Mesenchymal stem cell (in vitro differentiated cells and primary cell): ENCODE measurements around the gene MASP2.
"Not testable (repeated sequence)": the region's sequence is repeated elsewhere in the genome, so short reads cannot be mapped to it uniquely, and the experiment has no call there.

Experiments
- DNase-seq: peaks from one replicate; pipeline ENCODE4 v3.0.0-alpha.2; 2013
- H2AFZ ChIP-seq: one replicate; pipeline ENCODE4 v1.6.1; 2013; ENCODE audit warnings: low read depth, mild to moderate bottlenecking, control low read depth, inconsistent platforms, low read length, moderate library complexity
- H2AK5ac ChIP-seq: 2 replicates; pipeline ENCODE4 v1.6.1; 2013; ENCODE audit warnings: low read length, moderate library complexity, mild to moderate bottlenecking, inconsistent platforms; ENCODE audit not compliant: severe bottlenecking
- H2BK120ac ChIP-seq: one replicate; pipeline ENCODE4 v1.6.1; 2013; ENCODE audit warnings: low read depth, mild to moderate bottlenecking, inconsistent platforms, low read length, moderate library complexity
- H2BK12ac ChIP-seq, 2 experiments: one replicate each; pipeline ENCODE4 v1.6.1; 2013; ENCODE audit warnings: inconsistent platforms in 2 of 2, low read length in 2 of 2, mild to moderate bottlenecking in 2 of 2, moderate library complexity in 2 of 2, control low read depth in 1 of 2
- H2BK15ac ChIP-seq: one replicate; pipeline ENCODE4 v1.6.1; 2013; ENCODE audit warnings: mild to moderate bottlenecking, low read depth, inconsistent platforms; ENCODE audit not compliant: poor library complexity, severe bottlenecking
- H2BK5ac ChIP-seq: 2 replicates; pipeline ENCODE4 v1.6.1; 2013; ENCODE audit warnings: low read depth, mild to moderate bottlenecking, low read length, control low read depth, inconsistent platforms; ENCODE audit not compliant: poor library complexity, severe bottlenecking
- H3K14ac ChIP-seq, 2 experiments: one replicate each; pipeline ENCODE4 v1.6.1; 2013; ENCODE audit warnings: inconsistent platforms in 2 of 2, low read length in 2 of 2, control low read depth in 1 of 2, mild to moderate bottlenecking in 1 of 2, moderate library complexity in 1 of 2
- H3K18ac ChIP-seq, 2 experiments: one replicate each; pipeline ENCODE4 v1.6.1; 2013; ENCODE audit warnings: inconsistent platforms in 2 of 2, low read length in 2 of 2, control low read depth in 1 of 2, low read depth in 1 of 2, mild to moderate bottlenecking in 1 of 2
- H3K23ac ChIP-seq, 2 experiments: one replicate each; pipeline ENCODE4 v1.6.1; 2013; ENCODE audit warnings: inconsistent platforms in 2 of 2, low read length in 2 of 2, mild to moderate bottlenecking in 2 of 2, moderate library complexity in 2 of 2, control low read depth in 1 of 2
- H3K27ac ChIP-seq: 2 replicates; pipeline ENCODE4 v1.5.1; 2013; ENCODE audit warnings: mild to moderate bottlenecking, moderate library complexity, low read length, control low read depth, inconsistent platforms; ENCODE audit not compliant: poor library complexity, severe bottlenecking
- H3K27me3 ChIP-seq, 2 experiments: 2 replicates each; pipeline versions ENCODE4 v1.6.1 to v1.7.0; 2013; ENCODE audit warnings: low read length in 2 of 2, mild to moderate bottlenecking in 2 of 2, moderate library complexity in 2 of 2, control low read depth in 1 of 2, inconsistent platforms in 1 of 2; ENCODE audit not compliant: control insufficient read depth in 1 of 2, insufficient read depth in 1 of 2
- H3K36me3 ChIP-seq, 2 experiments: 2 replicates each; pipeline versions ENCODE4 v1.6.1 to v1.7.0; 2013; ENCODE audit warnings: low read length in 2 of 2, control low read depth in 1 of 2, inconsistent platforms in 1 of 2, low read depth in 1 of 2, mild to moderate bottlenecking in 1 of 2; ENCODE audit not compliant: insufficient read depth in 2 of 2, control insufficient read depth in 1 of 2
- H3K4ac ChIP-seq, 2 experiments: one replicate each; pipeline ENCODE4 v1.6.1; 2013; ENCODE audit warnings: inconsistent platforms in 2 of 2, low read length in 2 of 2, mild to moderate bottlenecking in 2 of 2, moderate library complexity in 2 of 2, control low read depth in 1 of 2, low read depth in 1 of 2
- H3K4me1 ChIP-seq: 2 replicates; pipeline ENCODE4 v1.6.1; 2013; ENCODE audit warnings: low read depth, low read length, control low read depth; ENCODE audit not compliant: control insufficient read depth, insufficient read depth
- H3K4me2 ChIP-seq: 2 replicates; pipeline ENCODE4 v1.6.1; 2013; ENCODE audit warnings: low read length, mild to moderate bottlenecking, inconsistent platforms; ENCODE audit not compliant: poor library complexity, severe bottlenecking
- H3K4me3 ChIP-seq, 2 experiments: 2 replicates each; pipeline versions ENCODE4 v1.5.1 to v1.7.0; 2013; ENCODE audit warnings: low read length in 2 of 2, mild to moderate bottlenecking in 2 of 2, control low read depth in 1 of 2, low read depth in 1 of 2; ENCODE audit not compliant: insufficient read depth in 1 of 2
- H3K79me1 ChIP-seq: replicated peaks from 2 replicates; pipeline ENCODE4 v1.6.1; 2013; ENCODE audit warnings: mild to moderate bottlenecking, control low read depth, low read length, inconsistent platforms; ENCODE audit not compliant: poor library complexity, severe bottlenecking
- H3K9ac ChIP-seq: 2 replicates; pipeline ENCODE4 v1.7.0; 2013; ENCODE audit warnings: mild to moderate bottlenecking, low read length, moderate library complexity
- H3K9me3 ChIP-seq: 2 replicates; pipeline ENCODE4 v1.7.0; 2013; ENCODE audit warnings: mild to moderate bottlenecking, low read length; ENCODE audit not compliant: control insufficient read depth
- H4K8ac ChIP-seq: one replicate; pipeline ENCODE4 v1.6.1; 2013; ENCODE audit warnings: inconsistent platforms, mild to moderate bottlenecking, low read length, moderate library complexity
- H4K91ac ChIP-seq: one replicate; pipeline ENCODE4 v1.6.1; 2013; ENCODE audit warnings: mild to moderate bottlenecking, low read length, inconsistent platforms
- WGBS: methylation state at CpG from one replicate; pipeline ENCODE4 v1.1.7; 2013; ENCODE audit warnings: mixed read lengths; 5-methylcytosine and 5-hydroxymethylcytosine counted together

MASP2 gene

DNA sequence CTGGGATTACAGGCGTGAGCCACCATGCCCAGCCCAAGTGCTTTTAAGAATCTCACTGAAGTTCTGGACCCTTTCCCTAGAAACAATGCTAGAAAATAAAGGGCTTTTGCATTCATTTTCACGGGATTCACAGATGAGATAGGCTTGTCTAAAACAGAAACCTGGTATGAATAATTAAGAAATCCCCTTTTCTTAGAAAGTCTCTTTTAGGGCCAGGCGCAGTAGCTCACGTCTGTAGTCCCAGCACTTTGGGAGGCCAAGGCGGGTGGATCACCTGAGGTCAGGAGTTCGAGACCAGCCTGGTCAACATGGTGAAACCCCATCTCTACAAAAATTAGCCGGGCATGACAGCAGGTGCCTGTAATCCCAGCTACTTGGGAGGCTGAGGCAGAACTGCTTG lies 26.4 kb upstream of the MASP2 start:
- not testable (repeated sequence) for H3K4ac ChIP-seq, H2BK12ac ChIP-seq, H2AFZ ChIP-seq, H3K9me3 ChIP-seq, H4K8ac ChIP-seq, H4K91ac ChIP-seq, H3K4me2 ChIP-seq, H3K4me1 ChIP-seq, H3K18ac ChIP-seq, H3K27me3 ChIP-seq, H3K9ac ChIP-seq, H3K23ac ChIP-seq, H3K27ac ChIP-seq, H2BK15ac ChIP-seq, DNase-seq, H2AK5ac ChIP-seq, H2BK120ac ChIP-seq, H3K14ac ChIP-seq, H3K4me3 ChIP-seq, H2BK5ac ChIP-seq
- peaks cover 18% of the 10 kb centered on the region for H3K79me1 ChIP-seq
- H3K36me3 ChIP-seq: peaks cover 87 to 95% of the 10 kb centered on the region in 2 experiments
- 98% methylated on average over 4 of the region's 7 CpGs for WGBS

DNA sequence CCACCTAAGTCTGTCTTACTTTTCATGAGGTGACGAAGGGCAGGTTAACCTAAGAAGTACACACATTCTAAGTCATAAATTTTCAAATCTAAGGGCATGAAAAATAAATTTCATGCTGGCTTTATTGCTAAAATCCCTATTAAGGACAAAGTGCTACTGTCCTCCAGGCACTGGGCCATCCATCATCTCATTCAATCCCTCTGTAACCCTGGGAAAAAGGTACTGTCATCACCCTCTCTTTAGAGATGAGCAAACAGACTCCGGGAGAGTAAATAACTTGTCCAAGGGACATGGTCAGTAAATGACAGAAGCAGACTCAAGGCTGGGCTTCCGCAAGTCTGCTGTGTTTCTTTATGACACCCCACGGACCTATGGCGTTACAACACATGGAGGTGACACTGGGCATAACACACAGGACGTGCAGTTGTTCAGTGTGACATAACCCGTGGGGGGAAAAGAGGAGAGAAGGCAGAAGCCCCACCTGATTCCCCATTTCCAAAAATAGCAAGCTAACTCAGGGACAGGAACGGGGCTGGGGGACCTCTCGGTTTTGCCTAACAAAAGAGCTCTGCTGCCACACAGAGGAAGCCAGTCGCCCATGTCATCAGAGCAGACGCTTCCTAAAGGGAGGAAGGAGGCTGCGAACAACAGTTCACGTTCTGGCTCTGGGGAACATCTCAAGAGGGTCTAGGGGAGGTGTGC lies 25.3 kb upstream of the MASP2 start:
- no peak overlapping the region for H3K4ac ChIP-seq
- H3K9ac ChIP-seq: no peak overlapping the region
- H3K23ac ChIP-seq: no peak overlapping the region
- H3K14ac ChIP-seq: no peak overlapping the region
- WGBS: 80% methylated on average over 13 of the region's 13 CpGs
- H4K91ac ChIP-seq: no peak overlapping the region
- H3K18ac ChIP-seq: no peak overlapping the region
- no peak overlapping the region for H2BK15ac ChIP-seq
- no peak overlapping the region for H2AK5ac ChIP-seq
- peaks cover 25% of the 10 kb centered on the region for H3K79me1 ChIP-seq
- H3K4me2 ChIP-seq: no peak overlapping the region
- H2BK5ac ChIP-seq: no peak overlapping the region
- H3K36me3 ChIP-seq: peaks cover 90 to 98% of the 10 kb centered on the region in 2 experiments
- H3K4me1 ChIP-seq: no peaks in the 10 kb centered on the region
- no peak overlapping the region for H3K27ac ChIP-seq
- no peak overlapping the region for H3K4me3 ChIP-seq
- H2BK120ac ChIP-seq: no peak overlapping the region
- no peak overlapping the region for H2AFZ ChIP-seq
- no peak overlapping the region for H2BK12ac ChIP-seq
- no peaks in the 10 kb centered on the region for H3K9me3 ChIP-seq
- H3K27me3 ChIP-seq: no peaks in the 10 kb centered on the region
- no peak overlapping the region for H4K8ac ChIP-seq
- DNase-seq: no peak

DNA sequence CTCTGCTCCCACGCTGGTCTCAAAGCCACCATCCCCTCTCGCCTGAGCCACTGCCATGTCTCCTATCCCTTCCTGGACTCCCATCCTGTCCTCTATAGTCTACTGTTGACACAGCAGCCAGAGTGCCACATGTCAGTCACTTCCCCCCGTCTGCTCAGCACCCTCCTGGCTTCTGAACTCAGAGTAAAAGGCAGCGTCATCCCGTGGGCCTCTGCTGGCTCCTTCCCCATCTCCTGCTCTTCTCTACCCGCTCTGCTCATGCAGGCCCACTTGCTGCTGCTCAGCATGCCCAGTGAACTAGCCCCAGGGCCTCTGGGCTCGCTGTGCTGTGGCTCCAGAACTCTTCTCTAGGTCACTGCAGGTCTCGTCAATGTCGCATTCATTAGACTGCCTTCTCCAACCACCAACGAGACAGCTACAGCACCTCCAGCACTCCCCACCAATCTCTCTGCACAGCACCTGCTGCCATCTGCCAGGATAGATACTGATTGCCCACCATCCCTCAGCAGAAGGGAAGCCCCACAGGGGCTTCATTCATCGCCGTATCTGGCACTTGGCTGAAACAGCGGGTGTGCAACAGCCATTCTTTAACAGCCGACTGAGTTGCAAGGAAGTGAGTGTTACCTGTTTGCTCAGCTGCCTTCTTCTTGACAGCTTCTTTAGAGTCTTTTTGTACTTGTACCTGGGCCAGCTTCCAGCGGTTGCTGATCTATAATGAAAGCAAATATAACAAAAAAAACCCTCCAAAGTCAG lies 24.6 kb upstream of the MASP2 start:
- no peak overlapping the region for H2BK5ac ChIP-seq
- no peak for DNase-seq
- no peak overlapping the region for H3K4ac ChIP-seq
- no peak overlapping the region for H2BK120ac ChIP-seq
- no peaks in the 10 kb centered on the region for H3K4me1 ChIP-seq
- no peak overlapping the region for H2BK12ac ChIP-seq
- no peak overlapping the region for H3K23ac ChIP-seq
- H3K18ac ChIP-seq: no peak overlapping the region
- no peak overlapping the region for H3K27ac ChIP-seq
- peaks cover 25% of the 10 kb centered on the region for H3K79me1 ChIP-seq
- no peak overlapping the region for H2AK5ac ChIP-seq
- H3K9ac ChIP-seq: no peak overlapping the region
- no peaks in the 10 kb centered on the region for H3K27me3 ChIP-seq
- H3K4me2 ChIP-seq: no peak overlapping the region
- no peak overlapping the region for H2AFZ ChIP-seq
- no peak overlapping the region for H4K8ac ChIP-seq
- H3K36me3 ChIP-seq: peaks cover 88 to 94% of the 10 kb centered on the region in 2 experiments
- 89% methylated on average over 15 of the region's 15 CpGs for WGBS
- no peaks in the 10 kb centered on the region for H3K9me3 ChIP-seq
- no peak overlapping the region for H3K14ac ChIP-seq
- no peak overlapping the region for H4K91ac ChIP-seq
- H2BK15ac ChIP-seq: no peak overlapping the region
- no peak overlapping the region for H3K4me3 ChIP-seq

DNA sequence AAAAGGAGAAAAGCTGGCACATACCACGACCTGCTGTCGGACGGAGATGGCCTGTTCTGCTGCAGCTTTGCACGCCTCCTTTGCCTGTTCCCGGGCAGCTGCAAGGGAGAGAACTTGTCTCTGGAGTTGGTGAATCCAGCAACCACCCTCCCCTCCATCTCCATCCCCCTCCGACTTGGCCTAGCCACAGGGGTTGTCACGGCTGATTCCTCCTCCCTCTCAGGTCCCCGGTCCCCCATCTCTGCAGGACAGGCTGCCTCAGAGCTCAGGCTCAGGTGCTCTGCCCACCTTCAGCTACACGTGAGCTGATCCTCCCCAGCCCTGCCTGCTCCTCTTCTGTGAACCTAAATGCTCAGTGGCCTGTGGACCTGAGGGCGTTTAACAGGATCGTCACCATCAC lies 23.8 kb upstream of the MASP2 start:
- no peak overlapping the region for H2AFZ ChIP-seq
- H3K4me2 ChIP-seq: no peak overlapping the region
- H4K8ac ChIP-seq: no peak overlapping the region
- H3K27me3 ChIP-seq: no peaks in the 10 kb centered on the region
- H3K14ac ChIP-seq: no peak overlapping the region
- H4K91ac ChIP-seq: no peak overlapping the region
- no peak for DNase-seq
- H3K36me3 ChIP-seq: peaks cover 88 to 93% of the 10 kb centered on the region in 2 experiments
- H3K18ac ChIP-seq: no peak overlapping the region
- no peak overlapping the region for H3K4me3 ChIP-seq
- peaks cover 28% of the 10 kb centered on the region for H3K79me1 ChIP-seq
- no peak overlapping the region for H2BK5ac ChIP-seq
- H2BK15ac ChIP-seq: no peak overlapping the region
- H3K4me1 ChIP-seq: no peaks in the 10 kb centered on the region
- H3K23ac ChIP-seq: no peak overlapping the region
- H2AK5ac ChIP-seq: no peak overlapping the region
- H2BK12ac ChIP-seq: no peak overlapping the region
- no peak overlapping the region for H3K4ac ChIP-seq
- H3K9me3 ChIP-seq: no peaks in the 10 kb centered on the region
- 97% methylated on average over 11 of the region's 11 CpGs for WGBS
- no peak overlapping the region for H3K27ac ChIP-seq
- H3K9ac ChIP-seq: no peak overlapping the region
- no peak overlapping the region for H2BK120ac ChIP-seq
